H1 (cell line): ENCODE measurements around the gene ELP4. TPM values are rescaled to one million over a fixed set of nuclear protein-coding genes. Genes with fewer than 3 reads are reported as not detected.

ENCODE experiments used
- CTCF ChIA-PET: fragments of 300-600 bp; sonication (Branson Sonifier 250); formaldehyde crosslinking; loops from one replicate; lab custom pipeline; 2021; ENCODE audit not compliant: partially characterized antibody; lab: Charles Lee
- POLR2A ChIA-PET: fragments of 300-600 bp; sonication (Branson Sonifier 250); formaldehyde crosslinking; loops from one replicate; lab custom pipeline; 2021; ENCODE audit warnings: inconsistent platforms; ENCODE audit not compliant: partially characterized antibody; lab: Charles Lee
- DNase-seq, 2 experiments: peaks; one replicate each; pipeline versions ENCODE4 v3.0.0 to v3.0.0-alpha.2; 2010 to 2022; ENCODE audit warnings: low spot score in 2 of 2, low read depth in 1 of 2, mixed read lengths in 1 of 2
- FAIRE-seq: peaks from 2 replicates; lab custom pipeline; 2011; peaks lifted over from hg19 to GRCh38; lab: Jason Lieb, UNC
- H2AFZ ChIP-seq: 2 replicates; pipeline ENCODE4 v1.8.1; 2012; ENCODE audit warnings: low read length, inconsistent platforms
- H2AK5ac ChIP-seq: 2 replicates; pipeline ENCODE4 v1.6.1; 2013; ENCODE audit warnings: low read depth, low read length
- H2BK120ac ChIP-seq: replicated peaks from 2 replicates; pipeline ENCODE3; 2013; ENCODE audit warnings: low read depth, low read length, inconsistent platforms
- H2BK12ac ChIP-seq: 2 replicates; pipeline ENCODE4 v1.6.1; 2013; ENCODE audit warnings: low read depth, low read length
- H2BK15ac ChIP-seq: 2 replicates; pipeline ENCODE4 v1.6.1; 2013; ENCODE audit warnings: low read length
- H2BK20ac ChIP-seq: 2 replicates; pipeline ENCODE4 v1.6.1; 2013; ENCODE audit warnings: low read length
- H2BK5ac ChIP-seq: 2 replicates; pipeline ENCODE4 v1.6.1; 2013; ENCODE audit warnings: low read depth, low read length
- H3K14ac ChIP-seq: 2 replicates; pipeline ENCODE4 v1.6.1; 2013; ENCODE audit warnings: inconsistent platforms; ENCODE audit not compliant: insufficient read length
- H3K18ac ChIP-seq: 2 replicates; pipeline ENCODE4 v1.6.1; 2013; ENCODE audit warnings: low read length; ENCODE audit errors: extremely low read depth
- H3K23ac ChIP-seq: 2 replicates; pipeline ENCODE4 v1.6.1; 2013; ENCODE audit warnings: inconsistent platforms; ENCODE audit not compliant: insufficient read length
- H3K23me2 ChIP-seq: 2 replicates; pipeline ENCODE4 v1.6.1; 2013; ENCODE audit warnings: low read depth, low read length
- H3K27ac ChIP-seq: 2 replicates; pipeline ENCODE4 v1.6.1; 2011; ENCODE audit warnings: low read depth, low read length, inconsistent platforms
- H3K27me3 ChIP-seq, 4 experiments: replicated peaks in 1 of 4; 1 replicate in 1 of 4; 2 replicates in 3 of 4; pipeline versions ENCODE4 v1.6.1 to v1.8.1; 2011 to 2013; ENCODE audit warnings: low read length in 3 of 4, mild to moderate bottlenecking in 3 of 4, inconsistent platforms in 2 of 4, mixed read lengths in 2 of 4, moderate library complexity in 1 of 4; ENCODE audit not compliant: control insufficient read depth in 3 of 4, insufficient read depth in 3 of 4; ENCODE audit errors: extremely low read depth in 1 of 4
- H3K36me3 ChIP-seq, 4 experiments: 2 replicates each; pipeline versions ENCODE4 v1.6.1 to v1.8.1; 2011 to 2013; ENCODE audit warnings: mild to moderate bottlenecking in 4 of 4, low read length in 3 of 4, moderate library complexity in 2 of 4, control low read depth in 1 of 4, inconsistent platforms in 1 of 4; ENCODE audit not compliant: insufficient read depth in 4 of 4, control insufficient read depth in 2 of 4
- H3K4ac ChIP-seq: replicated peaks from 2 replicates; pipeline ENCODE3; 2013; ENCODE audit warnings: low read length, low read depth, mixed read lengths, inconsistent platforms; ENCODE audit not compliant: insufficient read length
- H3K4me1 ChIP-seq, 4 experiments: replicated peaks in 1 of 4; 1 replicate in 1 of 4; 2 replicates in 3 of 4; pipeline versions ENCODE4 v1.6.1 to v1.8.1; 2011 to 2013; ENCODE audit warnings: low read length in 3 of 4, inconsistent platforms in 2 of 4, mixed read lengths in 1 of 4; ENCODE audit not compliant: insufficient read depth in 4 of 4, control insufficient read depth in 3 of 4
- H3K4me2 ChIP-seq, 2 experiments: 2 replicates each; pipeline versions ENCODE4 v1.6.1 to v1.8.1; 2011 to 2013; ENCODE audit warnings: low read depth in 2 of 2, low read length in 2 of 2, control low read depth in 1 of 2, inconsistent platforms in 1 of 2, mild to moderate bottlenecking in 1 of 2; ENCODE audit not compliant: insufficient read depth in 1 of 2
- H3K4me3 ChIP-seq, 4 experiments: fragments of 200-600, 300-600 bp in 1 of 4; sonication (generic), shearing (Covaris generic), sonication (Bioruptor Twin) in 1 of 4; 2 replicates each; pipeline versions ENCODE4 v1.5.1 to v1.8.1; 2011 to 2016; ENCODE audit warnings: low read length in 4 of 4, low read depth in 3 of 4, control low read depth in 2 of 4, inconsistent platforms in 2 of 4, mild to moderate bottlenecking in 2 of 4, mixed read lengths in 1 of 4, moderate library complexity in 1 of 4; ENCODE audit not compliant: insufficient read depth in 2 of 4; ENCODE audit errors: extremely low read depth in 1 of 4
- H3K56ac ChIP-seq: replicated peaks from 2 replicates; pipeline ENCODE3; 2013; ENCODE audit warnings: low read depth, mild to moderate bottlenecking, mixed read lengths, low read length, inconsistent platforms; ENCODE audit not compliant: insufficient read length
- H3K79me1 ChIP-seq: 2 replicates; pipeline ENCODE4 v1.6.1; 2013; ENCODE audit warnings: low read depth, low read length, control low read depth
- H3K79me2 ChIP-seq, 2 experiments: 2 replicates each; pipeline versions ENCODE4 v1.6.1 to v1.8.1; 2012 to 2013; ENCODE audit warnings: low read length in 2 of 2, mild to moderate bottlenecking in 2 of 2, inconsistent platforms in 1 of 2; ENCODE audit not compliant: insufficient read depth in 2 of 2, control insufficient read depth in 1 of 2
- H3K9ac ChIP-seq, 4 experiments: replicated peaks in 1 of 4; 1 replicate in 1 of 4; 2 replicates in 3 of 4; pipeline versions ENCODE4 v1.6.1 to v1.8.1; 2011 to 2013; ENCODE audit warnings: low read depth in 3 of 4, low read length in 3 of 4, control low read depth in 2 of 4, mild to moderate bottlenecking in 2 of 4, moderate library complexity in 2 of 4, inconsistent platforms in 1 of 4; ENCODE audit errors: extremely low read depth in 1 of 4
- H3K9me3 ChIP-seq, 2 experiments: 2 replicates each; pipeline versions ENCODE4 v1.6.1 to v1.8.1; 2012 to 2013; ENCODE audit warnings: mild to moderate bottlenecking in 2 of 2, moderate library complexity in 2 of 2, control low read depth in 1 of 2, inconsistent platforms in 1 of 2, low read depth in 1 of 2, low read length in 1 of 2, mixed read lengths in 1 of 2; ENCODE audit not compliant: insufficient read depth in 2 of 2
- H4K20me1 ChIP-seq, 2 experiments: replicated peaks in 1 of 2; 2 replicates each; pipeline versions ENCODE3 to v1.8.1; 2011 to 2013; ENCODE audit warnings: inconsistent platforms in 2 of 2, low read length in 2 of 2, mild to moderate bottlenecking in 1 of 2; ENCODE audit not compliant: insufficient read depth in 2 of 2, control insufficient read depth in 1 of 2
- H4K5ac ChIP-seq: 2 replicates; pipeline ENCODE4 v1.6.1; 2013; ENCODE audit warnings: low read length, low read depth, mixed read lengths, inconsistent platforms; ENCODE audit not compliant: insufficient read length
- H4K8ac ChIP-seq: 2 replicates; pipeline ENCODE4 v1.8.0; 2013; ENCODE audit warnings: mild to moderate bottlenecking, moderate library complexity, low read length, inconsistent platforms; ENCODE audit not compliant: insufficient read depth; ENCODE audit errors: extremely low read depth
- H4K91ac ChIP-seq: replicated peaks from 2 replicates; pipeline ENCODE3; 2013; ENCODE audit warnings: low read length, mixed read lengths, inconsistent platforms; ENCODE audit not compliant: insufficient read length
- CREB1 ChIP-seq: IDR thresholded peaks from 2 replicates; pipeline ENCODE4 v1.6.1; 2012; ENCODE audit warnings: inconsistent platforms
- CTCF ChIP-seq, 3 experiments: IDR thresholded peaks; 1 replicate in 2 of 3; 2 replicates in 1 of 3; pipeline versions ENCODE4 v1.5.1 to v1.6.1; 2011; ENCODE audit warnings: low read length in 3 of 3, mild to moderate bottlenecking in 3 of 3, inconsistent platforms in 2 of 3, low read depth in 1 of 3, moderate library complexity in 1 of 3; ENCODE audit not compliant: insufficient read depth in 1 of 3; ENCODE audit errors: control extremely low read depth in 1 of 3
- EZH2 ChIP-seq: fragments of 200-600 bp; sonication (generic); IDR thresholded peaks from 2 replicates; pipeline ENCODE4 v1.7.1; 2012; ENCODE audit warnings: low read depth, mild to moderate bottlenecking, moderate library complexity, low read length, inconsistent platforms; ENCODE audit not compliant: severe bottlenecking
- HDAC2 ChIP-seq, 2 experiments: fragments of 300-600 bp in 1 of 2; sonication (generic) in 1 of 2; IDR thresholded peaks; 2 replicates each; pipeline ENCODE4 v1.6.1; 2011 to 2012; ENCODE audit warnings: low read depth in 2 of 2, low read length in 2 of 2, mild to moderate bottlenecking in 2 of 2, moderate library complexity in 2 of 2, borderline replicate concordance in 1 of 2, inconsistent platforms in 1 of 2
- WGBS, 2 experiments: shearing (Covaris generic) in 1 of 2; methylation state at CpG; one replicate each; pipeline versions ENCODE4 v1.1.6 to v1.1.7; 2013 to 2015; ENCODE audit warnings: low lambda C conversion rate in 2 of 2, mixed read lengths in 2 of 2, inconsistent platforms in 1 of 2, low coverage in 1 of 2, missing lambda C conversion rate in 1 of 2; ENCODE audit not compliant: insufficient replicate concordance in 2 of 2, insufficient coverage in 1 of 2, insufficient read length in 1 of 2; ENCODE audit errors: extremely low coverage in 1 of 2, missing lambda C conversion rate in 1 of 2; 5-methylcytosine and 5-hydroxymethylcytosine counted together
- polyA plus RNA-seq, 7 experiments: library from polyadenylated mRNA; depleted of rRNA in 3 of 7; stranded (reverse) in 5 of 7; unstranded in 2 of 7; fragments of >200 nt in 5 of 7; fragments of 200-250 nt in 2 of 7; gene quantifications; 1 replicate in 5 of 7; 2 replicates in 1 of 7; 4 replicates in 1 of 7; pipeline versions ENCODE4 v1.2.1 to v1.2.3, GENCODE V29; 2011 to 2013; ENCODE audit warnings: missing spikeins in 2 of 7, mixed read lengths in 2 of 7
- total RNA-seq: library from RNA; stranded (reverse); fragmentation: NEBNext Ultra II Directional; extraction: Animal tissue kit (Norgen Biotek cat#: 25700); gene quantifications from 2 replicates; pipeline ENCODE4 v1.2.1, GENCODE V29; 2021

Gene ELP4
- total and polyA plus RNA-seq, 2 of the 8 experiments (the other 6 are each of a cell fraction or from before 2014, with no cell fraction given) = 14.0 to 18.6 TPM

- Histone ChIP-seq H4K5ac (no peak overlapping the region), H4K8ac (no peak overlapping the region), H3K9me3 (no peaks in the 10 kb centered on the region), H3K56ac (no peak overlapping the region), H3K4me2 (peak overlapping the region; percentile 74 to 82), H3K36me3 (no peaks in the 10 kb centered on the region; a peak in 1 of 8 replicates), H3K79me2 (no peaks in the 10 kb centered on the region), H3K4me3 (peak overlapping the region in 3 of 4 experiments; percentile 35 to 62 (median 45); a peak in 5 of 8 replicates), H3K4ac (no peak overlapping the region), H3K27ac (no peak overlapping the region), H3K23me2 (peaks cover 14% of the 10 kb centered on the region; the same call in 1 of the 2 replicates), H3K18ac (no peak overlapping the region; the same call in 1 of the 2 replicates), H2BK5ac (no peak overlapping the region), H3K9ac (no peak overlapping the region), H4K91ac (no peak overlapping the region), H3K27me3 (peaks cover 79 to 100% (median 98%) of the 10 kb centered on the region in 4 experiments), H2AFZ (no peak overlapping the region), H3K79me1 (no peaks in the 10 kb centered on the region), H2AK5ac (no peak overlapping the region), H2BK120ac (no peak overlapping the region), H3K23ac (no peak overlapping the region), H2BK12ac (no peak overlapping the region), H3K4me1 (peaks cover 3 to 70% (median 47%) of the 10 kb centered on the region in 4 experiments), H3K14ac (no peak overlapping the region), H2BK15ac (no peak overlapping the region), H2BK20ac (no peak overlapping the region), H4K20me1 (peaks cover 0 to 20% of the 10 kb centered on the region in 2 experiments)
- ChIA-PET POLR2A (interaction anchor here (0.9 to 3.2 kb wide), 3 partner anchors 7 to 17 kb away, joined by 3 to 16 read pairs (median 7); partner anchors contain the start of gene PAX6), CTCF (interaction anchor here (1.2 to 11.4 kb wide), 7 partner anchors 10 to 176 kb away, joined by 3 to 88 read pairs (median 9); no protein-coding TSS in a partner anchor)
- 2% methylated on average over 48 of the region's 48 CpGs; no CpG with 5 or more reads in 1 of the 2 experiments for WGBS, 2 experiments
- peak in 1 of 2 experiments; percentile 64 for DNase-seq
- FAIRE-seq = no peak
- TF ChIP-seq CREB1 (no peak), HDAC2 (IDR thresholded peaks at IDR 0.05; ENCODE audit: borderline replicate concordance in 1 of 2, low read depth in 2 of 2, low read length in 2 of 2) (0 out of 4 replicates have a peak, but pooled peaks of 1 of the 2 experiments have one; percentile 58), CTCF (IDR thresholded peaks at IDR 0.05; ENCODE audit: control extremely low read depth in 1 of 3, insufficient read depth in 1 of 3, low read depth in 1 of 3, low read length in 3 of 3) (no peak), EZH2 (peak; percentile 96)
Measured at GRCh38 chr11:31817054-31817620, 307.6 kb downstream of the ELP4 start.
